Stomach (tissue), 9 donors: ENCODE measurements around the gene ZNF772. TPM values are rescaled to one million over a fixed set of nuclear protein-coding genes. Genes with fewer than 3 reads are reported as not detected.
A peak's percentile ranks its signal among the peaks of the same experiment; 100 is the strongest.

Experiments
- DNase-seq, 2 donors: peaks; one replicate each; pipeline versions ENCODE4 v3.0.0 to v3.0.0-alpha.2; 2013 to 2019
- H3K27ac ChIP-seq, 5 donors: fragments of 200-600 bp in 4 of 5; sonication (generic) in 4 of 5; one replicate each; pipeline ENCODE4 v1.5.1; 2013 to 2019; ENCODE audit warnings: mild to moderate bottlenecking in 1 of 5, moderate library complexity in 1 of 5
- H3K27me3 ChIP-seq, 3 donors: fragments of 200-600 bp; sonication (generic); one replicate each; pipeline ENCODE4 v1.5.1; 2017 to 2019; ENCODE audit warnings: mixed run types in 1 of 3
- H3K36me3 ChIP-seq, 4 donors: fragments of 200-600 bp; sonication (generic); 1 replicate in 3 of 4; 2 replicates in 1 of 4; pipeline ENCODE4 v1.5.1; 2016 to 2019
- H3K4me1 ChIP-seq, 4 donors: fragments of 200-600 bp; sonication (generic); one replicate each; pipeline ENCODE4 v1.5.1; 2016 to 2019
- H3K4me3 ChIP-seq, 4 donors: fragments of 200-600 bp; sonication (generic) in 3 of 4; one replicate each; pipeline ENCODE4 v1.5.1; 2016 to 2019; ENCODE audit warnings: mild to moderate bottlenecking in 1 of 4
- H3K9me3 ChIP-seq, 4 donors: fragments of 200-600 bp; sonication (generic); one replicate each; pipeline ENCODE4 v1.5.1; 2016 to 2019
- EP300 ChIP-seq: sonication (generic); formaldehyde crosslinking; IDR thresholded peaks from one replicate; pipeline ENCODE4 v1.6.1; 2017; ENCODE audit warnings: antibody characterized with exemption
- POLR2A ChIP-seq, 4 donors: fragments of 450-650 bp; IDR thresholded peaks; one replicate each; pipeline ENCODE4 v1.6.1; 2016; ENCODE audit warnings: antibody characterized with exemption in 4 of 4, control low read depth in 2 of 4, mild to moderate bottlenecking in 1 of 4, moderate library complexity in 1 of 4
- POLR2AphosphoS5 ChIP-seq, 3 donors: sonication (generic); formaldehyde crosslinking; IDR thresholded peaks; one replicate each; pipeline ENCODE4 v1.6.1; 2016; ENCODE audit warnings: antibody characterized with exemption in 3 of 3
- WGBS, 5 donors: extraction: QIAGEN DNeasy Blood & Tissue Kit in 3 of 5; methylation state at CpG; one replicate each; pipeline versions ENCODE4 v1.1.5 to v1.1.7; 2013 to 2018; 5-methylcytosine and 5-hydroxymethylcytosine counted together
- intact Hi-C: fragments of 100-400 bp; cut with DNase I; formaldehyde crosslinking; loops from one replicate; pipeline ENCODE4 v1.15.1; 2023; ENCODE audit warnings: low total_unique reads
- polyA plus RNA-seq, 3 donors: library from polyadenylated mRNA; stranded (reverse); fragments of 200-250 nt; gene quantifications; one replicate each; pipeline ENCODE4 v1.2.3, GENCODE V29; 2013
- total RNA-seq, 5 donors: library from RNA; depleted of rRNA; stranded (reverse); fragments of >200 nt; gene quantifications; one replicate each; pipeline versions ENCODE4 v1.1.0 to v1.2.3, GENCODE V29; 2014 to 2016
- TF ChIP-seq, protein P1 (sequence below), 7 experiments: fragments of 450-650 bp in 4 of 7; fragments of 200-600 bp in 3 of 7; sonication (generic) in 3 of 7; IDR thresholded peaks; one replicate each; pipeline ENCODE4 v1.5.1; 2016 to 2019; ENCODE audit warnings: antibody characterized with exemption in 7 of 7, control low read depth in 2 of 7, mild to moderate bottlenecking in 1 of 7
- donor health status: healthy with polysubstance abuse.
- donor health status: Bipolar disorder and iron deficiency.
- donor health status: healthy.

Gene ZNF772
- total and polyA plus RNA-seq, 8 donors: 0.37 to 25.9 (median 1.6) TPM

DNA sequence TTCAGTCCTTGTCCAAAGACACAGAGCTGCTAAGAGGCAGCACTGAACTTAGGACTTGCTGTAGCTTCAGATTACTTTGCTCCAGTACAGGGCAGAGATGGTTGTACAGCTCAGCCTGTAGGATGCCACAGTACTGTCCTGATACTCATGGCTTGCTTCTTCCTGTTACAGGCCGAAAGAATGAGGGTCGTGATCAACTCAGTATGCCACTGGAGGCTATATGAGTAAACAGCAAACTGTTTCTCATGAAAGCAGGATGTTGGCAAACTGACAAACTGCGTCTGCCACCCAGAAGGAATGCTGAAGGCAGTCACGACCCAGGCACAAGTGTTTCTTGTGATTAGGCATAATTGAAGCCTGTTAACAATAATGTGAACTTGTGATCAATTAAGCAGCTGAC, 39.4 kb downstream of the ZNF772 start:
- no peaks in the 10 kb centered on the region for H3K27me3 ChIP-seq
- H3K4me1 ChIP-seq: peaks cover 7 to 26% (median 23%) of the 10 kb centered on the region in 4 donors
- H3K4me3 ChIP-seq: no peak overlapping the region
- no peak for DNase-seq
- 73 to 87% (median 81%) methylated on average over 4 of the region's 4 CpGs for WGBS, 5 donors
- peaks cover under 1 to 55% (median 36%) of the 10 kb centered on the region in 4 donors for H3K9me3 ChIP-seq
- H3K27ac ChIP-seq: no peak overlapping the region
- intact Hi-C loops: no loop called here
- TF ChIP-seq, protein P1, sequence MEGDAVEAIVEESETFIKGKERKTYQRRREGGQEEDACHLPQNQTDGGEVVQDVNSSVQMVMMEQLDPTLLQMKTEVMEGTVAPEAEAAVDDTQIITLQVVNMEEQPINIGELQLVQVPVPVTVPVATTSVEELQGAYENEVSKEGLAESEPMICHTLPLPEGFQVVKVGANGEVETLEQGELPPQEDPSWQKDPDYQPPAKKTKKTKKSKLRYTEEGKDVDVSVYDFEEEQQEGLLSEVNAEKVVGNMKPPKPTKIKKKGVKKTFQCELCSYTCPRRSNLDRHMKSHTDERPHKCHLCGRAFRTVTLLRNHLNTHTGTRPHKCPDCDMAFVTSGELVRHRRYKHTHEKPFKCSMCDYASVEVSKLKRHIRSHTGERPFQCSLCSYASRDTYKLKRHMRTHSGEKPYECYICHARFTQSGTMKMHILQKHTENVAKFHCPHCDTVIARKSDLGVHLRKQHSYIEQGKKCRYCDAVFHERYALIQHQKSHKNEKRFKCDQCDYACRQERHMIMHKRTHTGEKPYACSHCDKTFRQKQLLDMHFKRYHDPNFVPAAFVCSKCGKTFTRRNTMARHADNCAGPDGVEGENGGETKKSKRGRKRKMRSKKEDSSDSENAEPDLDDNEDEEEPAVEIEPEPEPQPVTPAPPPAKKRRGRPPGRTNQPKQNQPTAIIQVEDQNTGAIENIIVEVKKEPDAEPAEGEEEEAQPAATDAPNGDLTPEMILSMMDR (IDR thresholded peaks at IDR 0.05): no peak
- TF ChIP-seq POLR2AphosphoS5 (IDR thresholded peaks at IDR 0.05) (no peak), POLR2A (IDR thresholded peaks at IDR 0.05) (no peak), EP300 (no peak)
- H3K36me3 ChIP-seq: peaks cover 4 to 53% (median 32%) of the 10 kb centered on the region in 4 donors

DNA sequence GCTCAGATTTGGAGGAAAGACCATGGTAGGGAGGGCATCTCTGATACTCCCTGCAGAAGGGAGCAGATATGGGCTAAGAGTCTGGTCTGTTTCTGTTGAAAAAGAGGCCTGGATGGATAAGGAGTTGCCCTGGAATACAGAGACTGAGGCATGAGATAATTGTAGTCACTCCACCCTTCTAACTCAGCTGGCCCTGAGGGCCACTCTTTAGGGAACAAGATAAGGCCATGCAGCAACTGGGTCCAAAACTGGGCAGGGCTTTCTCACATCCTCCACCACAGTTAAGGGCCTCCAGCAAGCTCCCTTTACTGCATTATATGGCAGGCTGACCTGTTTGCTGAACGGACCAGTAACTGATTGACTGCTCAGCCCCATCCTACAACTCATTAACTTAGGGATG, 40.9 kb downstream of the ZNF772 start:
- no peak for TF ChIP-seq EP300
- no peak for TF ChIP-seq POLR2AphosphoS5 (IDR thresholded peaks at IDR 0.05)
- TF ChIP-seq POLR2A (IDR thresholded peaks at IDR 0.05): no peak
- TF ChIP-seq, protein P1 (IDR thresholded peaks at IDR 0.05): no peak
- Histone ChIP-seq H3K27ac (no peak overlapping the region), H3K4me1 (peaks cover 7 to 26% (median 23%) of the 10 kb centered on the region in 4 donors), H3K36me3 (peaks cover 0 to 38% (median 22%) of the 10 kb centered on the region in 4 donors), H3K4me3 (peak overlapping the region in 3 of 4 donors; percentile 76 to 99 (median 85)), H3K9me3 (peaks cover 0 to 40% (median 21%) of the 10 kb centered on the region in 4 donors), H3K27me3 (no peaks in the 10 kb centered on the region)
- intact Hi-C loops: no loop called here
- WGBS, 5 donors: 42 to 79% (median 64%) methylated on average over 1 of the region's 1 CpG
- DNase-seq: peak in 1 of 2 donors; percentile 7

DNA sequence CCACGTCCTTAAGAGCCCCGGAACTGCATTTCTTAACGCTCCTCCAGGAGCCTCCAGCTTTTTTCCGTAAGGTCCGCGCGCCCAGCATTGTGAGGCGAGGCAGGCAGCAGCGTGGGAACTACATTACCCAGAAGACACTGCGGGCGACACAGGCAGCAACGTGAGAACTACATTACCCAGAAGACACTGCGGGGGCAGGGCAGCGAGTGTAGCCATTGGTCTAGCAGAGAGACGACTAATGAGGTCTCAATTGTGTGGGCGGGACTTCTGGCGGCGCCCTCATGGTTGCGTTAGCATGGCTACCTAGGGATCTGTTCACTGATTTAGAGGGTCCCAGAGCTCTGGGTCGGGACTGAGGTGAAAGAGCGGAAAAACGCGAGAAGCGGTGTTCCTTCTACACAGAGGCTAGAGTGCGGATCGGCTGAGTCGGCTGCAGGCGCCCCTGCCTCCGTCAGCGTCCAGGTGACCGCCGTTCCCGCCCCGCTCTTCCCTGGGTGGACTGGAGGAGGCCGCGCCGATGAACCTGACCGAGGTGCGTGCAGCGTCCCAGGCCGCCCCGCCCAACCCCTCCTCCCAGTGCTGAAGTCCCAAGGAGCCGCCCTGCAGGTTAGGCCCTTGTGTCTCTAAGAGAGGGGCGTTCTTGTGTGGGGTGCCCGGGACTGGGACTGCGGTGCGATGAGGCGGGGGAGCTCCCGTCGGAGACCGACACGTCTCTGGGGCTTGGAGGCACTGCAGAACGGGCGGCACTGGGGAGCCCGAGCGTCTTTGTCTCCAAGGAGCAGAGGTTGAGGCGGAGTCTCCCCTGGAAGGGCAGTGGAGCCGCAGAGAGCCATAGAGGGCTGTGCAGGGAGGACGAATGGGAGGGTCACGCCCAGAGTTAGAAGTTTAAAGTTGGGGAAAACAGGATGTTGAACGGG, 42.0 kb downstream of the ZNF772 start, which contains the start of gene ZNF749:
TSS of gene ZNF749 (plus strand) at position 264 of the 917 bp plus-strand sequence. CDS start at position 518, 254 bp downstream.
- peak; percentile 10 to 83 (median 81) for TF ChIP-seq POLR2AphosphoS5 (IDR thresholded peaks at IDR 0.05)
- TF ChIP-seq, protein P1 (IDR thresholded peaks at IDR 0.05): no peak
- TF ChIP-seq EP300: no peak
- no peak for TF ChIP-seq POLR2A (IDR thresholded peaks at IDR 0.05)
- peak within 1 kb of the TSS; percentile 65 to 83 (median 75) for H3K27ac ChIP-seq
- H3K27me3 ChIP-seq: no peaks in the 10 kb centered on the region
- H3K36me3 ChIP-seq: peaks cover 0 to 29% (median 20%) of the 10 kb centered on the region in 4 donors
- WGBS, 5 donors: 0% methylated on average over 45 to 61 of the region's 61 CpGs
- peak; percentile 98 to 100 for DNase-seq
- peaks cover 7 to 26% (median 23%) of the 10 kb centered on the region in 4 donors for H3K4me1 ChIP-seq
- H3K4me3 ChIP-seq: peak within 1 kb of the TSS; percentile 76 to 99 (median 86)
- intact Hi-C loops: no loop called here
- H3K9me3 ChIP-seq: peaks cover 0 to 29% (median 10%) of the 10 kb centered on the region in 4 donors

DNA sequence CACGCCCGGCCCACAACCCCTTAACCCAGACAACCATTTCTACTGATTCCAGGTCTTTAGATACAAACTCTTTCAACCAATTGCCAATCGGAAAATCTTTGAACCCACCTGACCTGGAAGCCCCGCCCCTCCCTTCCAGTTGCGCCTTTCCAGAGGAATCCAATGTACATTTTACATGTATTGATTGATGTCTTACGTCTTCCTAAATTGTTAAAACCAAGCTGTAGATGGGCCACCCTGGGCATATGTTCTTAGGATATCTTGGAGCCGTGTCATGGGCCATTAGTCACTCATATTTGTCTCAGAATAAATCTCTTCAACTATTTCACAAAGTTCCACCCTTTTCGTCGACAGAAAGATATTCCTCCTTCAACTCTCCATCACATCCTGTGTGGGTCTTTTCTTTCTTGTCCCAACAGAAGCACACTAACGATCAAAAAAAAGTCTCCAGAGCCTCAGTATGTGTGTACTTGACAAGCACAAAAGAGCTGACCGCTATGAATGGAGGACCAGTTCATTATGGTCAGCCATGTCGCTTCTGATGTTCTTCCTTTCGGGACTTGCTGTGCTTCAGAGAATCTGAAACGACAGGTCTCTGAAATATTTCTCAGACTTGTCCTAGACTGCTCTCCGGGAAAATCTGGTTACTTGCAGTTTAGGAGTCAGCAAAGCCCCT, 42.8 kb downstream of the ZNF772 start:
- Histone ChIP-seq H3K27ac (peak overlapping the region in 4 of 5 donors; percentile 65 to 83 (median 78)), H3K4me1 (peaks cover 7 to 26% (median 23%) of the 10 kb centered on the region in 4 donors), H3K9me3 (peaks cover 0 to 22% (median 6%) of the 10 kb centered on the region in 4 donors), H3K4me3 (peak overlapping the region; percentile 76 to 99 (median 86)), H3K36me3 (peaks cover 0 to 21% (median 18%) of the 10 kb centered on the region in 4 donors), H3K27me3 (no peaks in the 10 kb centered on the region)
- intact Hi-C loops: no loop called here
- 23 to 35% (median 25%) methylated on average over 15 of the region's 15 CpGs for WGBS, 5 donors
- TF ChIP-seq, protein P1 (IDR thresholded peaks at IDR 0.05): no peak
- TF ChIP-seq POLR2AphosphoS5 (IDR thresholded peaks at IDR 0.05) (no peak), POLR2A (IDR thresholded peaks at IDR 0.05) (no peak)
- DNase-seq: peak in 1 of 2 donors; percentile 15
